ENCODE data around the gene MTRF1L. TPM values are rescaled to one million over a fixed set of nuclear protein-coding genes. Genes with fewer than 3 reads are reported as not detected.

The MTRF1L gene
- total RNA-seq, 1 donor from 2014 or later, result 17.6 TPM

DNA sequence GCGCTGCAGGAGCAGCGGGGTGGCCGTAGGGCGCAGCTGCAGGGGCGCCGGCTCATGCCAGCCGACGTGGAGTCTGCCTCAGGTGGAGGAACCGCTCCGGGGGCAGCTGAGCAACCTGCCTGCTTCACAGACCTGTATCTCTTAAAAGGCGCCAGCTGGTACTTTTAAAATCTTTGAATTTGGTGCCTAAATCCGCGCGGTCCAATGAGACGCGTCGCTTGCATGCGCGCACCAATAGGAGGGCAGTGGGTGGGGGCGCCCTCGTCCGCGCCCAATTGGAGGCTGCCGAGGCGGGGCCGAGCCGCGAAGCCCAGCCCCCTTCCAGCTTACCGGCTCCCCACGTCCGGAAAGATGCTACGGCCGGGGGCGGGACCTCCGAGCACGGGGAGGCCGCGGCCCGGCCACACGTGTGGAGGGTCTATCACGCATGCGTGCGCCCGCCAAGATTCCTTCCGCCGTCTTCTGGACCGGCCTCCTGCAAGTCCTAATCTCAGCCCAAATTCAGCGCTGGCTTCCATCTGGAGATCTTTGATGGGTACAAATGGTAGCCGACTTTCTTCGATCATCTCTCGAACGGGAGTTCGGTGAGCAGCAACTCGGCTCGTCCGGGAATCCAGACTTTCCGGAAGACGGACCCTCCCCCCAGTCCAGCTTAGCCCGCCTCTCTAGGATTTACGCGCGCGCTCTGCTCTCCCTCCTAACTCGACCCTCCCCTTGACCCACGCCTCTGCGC, 19.4 kb downstream of the MTRF1L start, which contains the start of gene FBXO5:
Gene FBXO5, minus strand, starts transcription at position 138 of the 733 bp plus-strand sequence. Its CDS starts 82 bp downstream, at position 56.
- Mint-ChIP-seq H3K4me1 (ENCODE audit: low read depth) (peaks cover 48% of the 10 kb centered on the region), H3K27ac (ENCODE audit: unreplicated experiment) (peak within 1 kb of the TSS; percentile 99), H3K36me3 (ENCODE audit: low read depth) (no peaks in the 10 kb centered on the region)

DNA sequence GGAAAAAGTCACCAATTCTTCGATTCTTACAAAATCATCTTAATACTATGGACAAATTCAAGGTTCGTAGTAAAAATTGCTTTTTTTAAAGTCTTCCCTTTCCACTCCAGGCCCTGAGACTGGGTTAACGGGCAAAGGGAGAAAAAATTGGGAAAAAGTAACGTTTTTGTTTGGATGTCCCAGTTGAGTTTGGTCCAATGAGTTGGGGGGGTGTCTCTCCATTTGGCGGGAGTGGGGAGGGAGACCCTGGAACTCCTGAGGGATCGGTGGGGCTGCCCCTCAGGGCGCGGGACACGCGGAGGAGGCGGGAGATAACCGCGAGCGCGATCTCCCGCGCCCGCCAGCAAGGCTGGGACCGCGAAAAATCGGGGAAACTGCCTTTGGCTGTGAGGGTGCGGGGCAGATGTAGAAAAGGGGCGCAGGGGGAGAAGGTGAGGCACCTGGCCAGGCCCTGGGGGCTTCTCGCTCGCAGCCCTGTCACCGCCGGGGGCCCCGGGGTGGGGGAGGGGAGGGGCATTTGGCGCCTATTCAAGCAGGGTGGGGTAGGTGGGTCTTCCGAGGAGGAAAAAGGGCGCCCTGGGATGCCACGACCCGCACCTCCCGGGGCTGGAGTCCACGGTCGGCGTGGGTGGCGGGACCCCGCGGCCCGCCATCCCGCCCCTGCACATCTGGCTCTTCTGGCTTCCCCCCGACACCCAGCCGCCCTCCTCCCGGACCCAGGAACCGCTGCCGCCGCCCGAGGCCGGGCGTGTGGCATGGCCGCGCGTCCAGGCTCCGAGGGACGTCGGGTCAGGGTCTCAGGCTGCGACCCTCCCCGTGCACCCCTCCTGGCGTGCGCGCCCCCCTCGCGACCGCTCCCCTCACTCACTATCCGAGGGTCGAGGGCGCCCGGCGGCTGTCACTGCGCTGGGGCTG, 20.3 kb downstream of the MTRF1L start:
- TF ChIP-seq CTCF (IDR thresholded peaks at IDR 0.05), result no peak
- peak; percentile 66 for DNase-seq (ENCODE audit: low spot score)
- no peaks in the 10 kb centered on the region for H3K36me3 Mint-ChIP-seq (ENCODE audit: low read depth)
- no peaks in the 10 kb centered on the region for H3K27me3 Mint-ChIP-seq (ENCODE audit: low read depth)
- peaks cover 55% of the 10 kb centered on the region for H3K4me1 Mint-ChIP-seq (ENCODE audit: low read depth)
- peak overlapping the region; percentile 98 for H3K4me3 Mint-ChIP-seq (ENCODE audit: unreplicated experiment)
- H3K9me3 Mint-ChIP-seq (ENCODE audit: low read depth), result no peaks in the 10 kb centered on the region
- H3K27ac Mint-ChIP-seq (ENCODE audit: unreplicated experiment), result no peak overlapping the region

More for the DNA sequence above, 19.4 kb downstream of the MTRF1L start, which contains the start of gene FBXO5:
- DNase-seq (ENCODE audit: low spot score), result peak; percentile 99
- peak within 1 kb of the TSS; percentile 98 for H3K4me3 Mint-ChIP-seq (ENCODE audit: unreplicated experiment)
- TF ChIP-seq CTCF (IDR thresholded peaks at IDR 0.05), result peak; percentile 10
- H3K9me3 Mint-ChIP-seq (ENCODE audit: low read depth), result no peaks in the 10 kb centered on the region
- H3K27me3 Mint-ChIP-seq (ENCODE audit: low read depth), result no peaks in the 10 kb centered on the region

DNA sequence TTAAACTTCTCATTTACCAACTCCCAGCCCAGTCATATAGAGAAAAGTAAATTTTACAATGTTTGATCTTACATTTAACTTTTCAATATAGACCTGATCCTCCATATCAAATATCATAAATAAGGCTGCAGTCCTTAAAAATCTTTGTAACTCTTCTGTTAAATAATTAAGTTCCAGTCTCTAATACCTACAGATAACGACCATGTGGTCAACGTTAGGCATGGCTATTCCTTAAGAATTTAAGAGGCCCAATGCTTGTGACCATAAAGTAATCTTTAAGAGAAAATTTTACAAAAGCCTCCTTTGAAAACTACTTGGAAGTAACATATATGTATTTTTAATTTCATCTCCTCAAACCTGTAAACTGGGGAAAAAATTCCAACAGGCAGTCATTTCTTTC, 21.3 kb downstream of the MTRF1L start:
- Mint-ChIP-seq H3K27ac (ENCODE audit: unreplicated experiment) (no peak overlapping the region), H3K9me3 (ENCODE audit: low read depth) (no peaks in the 10 kb centered on the region), H3K4me3 (ENCODE audit: unreplicated experiment) (peak overlapping the region; percentile 39), H3K27me3 (ENCODE audit: low read depth) (no peaks in the 10 kb centered on the region), H3K36me3 (ENCODE audit: low read depth) (no peaks in the 10 kb centered on the region), H3K4me1 (ENCODE audit: low read depth) (peaks cover 58% of the 10 kb centered on the region)
- no peak for TF ChIP-seq CTCF (IDR thresholded peaks at IDR 0.05)
- DNase-seq (ENCODE audit: low spot score), result no peak

DNA sequence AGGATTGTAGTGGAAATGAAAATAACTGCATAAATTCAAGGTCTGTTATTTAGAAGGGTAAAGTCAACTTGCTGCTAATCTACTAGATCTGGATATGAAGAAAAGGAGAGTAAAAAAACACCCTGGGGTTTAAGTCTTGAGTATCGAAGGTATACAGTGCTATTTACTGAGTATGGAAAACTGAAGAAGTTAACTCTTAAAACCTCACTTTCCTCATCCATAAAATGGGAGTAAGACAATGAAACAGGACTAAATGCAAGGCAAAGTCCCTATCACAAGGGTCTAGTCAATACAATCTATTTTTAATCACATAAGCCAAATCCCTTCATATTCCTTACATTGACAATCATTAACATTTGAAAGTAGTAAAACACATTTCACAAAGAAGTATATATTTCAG, 21.9 kb downstream of the MTRF1L start:
- H3K27me3 Mint-ChIP-seq (ENCODE audit: low read depth), result no peaks in the 10 kb centered on the region
- no peak overlapping the region for H3K27ac Mint-ChIP-seq (ENCODE audit: unreplicated experiment)
- no peaks in the 10 kb centered on the region for H3K36me3 Mint-ChIP-seq (ENCODE audit: low read depth)
- no peak for DNase-seq (ENCODE audit: low spot score)
- H3K4me3 Mint-ChIP-seq (ENCODE audit: unreplicated experiment), result peak overlapping the region; percentile 39
- no peak for TF ChIP-seq CTCF (IDR thresholded peaks at IDR 0.05)
- no peaks in the 10 kb centered on the region for H3K9me3 Mint-ChIP-seq (ENCODE audit: low read depth)
- peaks cover 58% of the 10 kb centered on the region for H3K4me1 Mint-ChIP-seq (ENCODE audit: low read depth)

DNA sequence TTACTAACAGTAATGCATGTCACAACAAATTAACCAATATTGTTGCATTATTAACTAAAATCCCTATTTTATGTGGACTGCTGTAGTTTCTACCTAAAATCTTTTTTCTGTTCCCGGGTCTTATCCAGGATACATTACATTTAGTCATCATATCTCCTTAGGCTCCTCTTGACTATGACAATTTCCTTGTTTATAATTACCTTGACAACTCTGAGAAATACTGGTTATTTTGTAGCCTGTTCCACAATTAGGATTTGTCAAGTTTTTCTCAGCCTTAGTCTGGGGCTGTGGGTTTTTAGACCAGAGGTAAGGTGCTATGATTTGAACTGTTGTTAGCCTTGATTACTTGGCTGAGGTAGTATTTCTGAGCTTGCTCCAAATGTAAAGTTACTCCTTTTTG, 23.4 kb downstream of the MTRF1L start:
- no peaks in the 10 kb centered on the region for H3K9me3 Mint-ChIP-seq (ENCODE audit: low read depth)
- H3K4me1 Mint-ChIP-seq (ENCODE audit: low read depth), result peaks cover 46% of the 10 kb centered on the region
- peaks cover 4% of the 10 kb centered on the region for H3K36me3 Mint-ChIP-seq (ENCODE audit: low read depth)
- TF ChIP-seq CTCF (IDR thresholded peaks at IDR 0.05), result no peak
- no peak for DNase-seq (ENCODE audit: low spot score)
- H3K4me3 Mint-ChIP-seq (ENCODE audit: unreplicated experiment), result no peak overlapping the region
- H3K27me3 Mint-ChIP-seq (ENCODE audit: low read depth), result no peaks in the 10 kb centered on the region
- no peak overlapping the region for H3K27ac Mint-ChIP-seq (ENCODE audit: unreplicated experiment)
